GM12873 (cell line): Measurements from ENCODE around the gene NAPB.

ENCODE experiments used
- CTCF ChIP-seq: IDR thresholded peaks from 2 replicates; pipeline ENCODE4 v1.5.1; 2012; ENCODE audit warnings: low read depth, mild to moderate bottlenecking, moderate library complexity, low read length, control low read depth; ENCODE audit not compliant: insufficient read depth; ENCODE audit errors: missing control alignments

NAPB gene

DNA sequence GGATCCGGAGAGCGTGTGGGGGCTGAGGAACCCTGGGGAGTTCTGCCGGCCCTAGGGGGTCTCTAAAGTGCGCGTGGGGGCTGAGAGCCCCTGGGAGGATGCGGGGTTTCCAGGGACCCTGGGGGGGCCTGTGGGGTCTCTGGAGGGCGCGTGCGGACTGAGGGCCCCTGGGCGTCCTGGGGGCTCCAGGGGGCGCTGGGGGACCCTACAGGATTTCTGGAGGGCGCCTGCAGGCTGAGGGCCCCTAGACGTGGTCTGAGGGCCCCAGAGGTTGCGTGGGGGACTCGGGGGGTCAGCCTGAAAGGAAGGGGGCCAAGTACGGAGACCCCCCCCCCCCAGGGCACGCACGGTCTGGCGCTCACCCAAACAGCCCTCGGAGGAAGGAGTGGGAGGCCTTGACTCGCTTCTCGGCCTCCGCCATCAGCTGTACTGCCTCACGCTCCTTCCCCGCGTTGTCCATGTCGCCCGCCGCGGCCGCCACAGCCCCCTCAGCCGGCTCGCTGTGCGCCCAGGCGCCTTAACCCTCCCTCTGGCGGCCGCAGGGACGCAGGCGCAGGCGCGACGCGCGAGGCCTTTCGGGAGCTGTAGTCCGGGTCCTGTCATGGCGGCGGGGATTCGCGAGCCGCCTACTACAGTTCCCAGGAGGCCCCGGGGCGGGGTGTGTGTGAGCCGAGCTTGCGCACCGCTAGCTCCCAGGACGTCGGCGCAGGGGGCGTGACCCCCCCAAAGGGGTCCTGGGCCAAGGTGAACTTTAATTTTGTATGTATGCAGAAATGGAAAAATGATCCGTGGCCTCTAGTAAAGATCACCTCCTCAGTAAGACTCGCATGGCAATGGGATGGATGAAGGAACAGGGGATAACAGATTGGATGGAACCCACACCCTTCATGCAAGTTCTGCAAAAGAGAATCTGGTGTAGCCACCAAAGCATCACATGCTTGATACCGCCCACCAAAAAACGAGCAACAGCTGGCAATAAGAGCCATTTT lies at the start of gene NAPB:
TSS of gene NAPB (minus strand) at position 546 of the 989 bp plus-strand sequence. CDS start at position 460, 86 bp downstream.
- TF ChIP-seq CTCF: peak; percentile 33

GRCh38 chr20:23461180-23461579 lies 39.9 kb upstream of the NAPB start:
- no peak for TF ChIP-seq CTCF

DNA sequence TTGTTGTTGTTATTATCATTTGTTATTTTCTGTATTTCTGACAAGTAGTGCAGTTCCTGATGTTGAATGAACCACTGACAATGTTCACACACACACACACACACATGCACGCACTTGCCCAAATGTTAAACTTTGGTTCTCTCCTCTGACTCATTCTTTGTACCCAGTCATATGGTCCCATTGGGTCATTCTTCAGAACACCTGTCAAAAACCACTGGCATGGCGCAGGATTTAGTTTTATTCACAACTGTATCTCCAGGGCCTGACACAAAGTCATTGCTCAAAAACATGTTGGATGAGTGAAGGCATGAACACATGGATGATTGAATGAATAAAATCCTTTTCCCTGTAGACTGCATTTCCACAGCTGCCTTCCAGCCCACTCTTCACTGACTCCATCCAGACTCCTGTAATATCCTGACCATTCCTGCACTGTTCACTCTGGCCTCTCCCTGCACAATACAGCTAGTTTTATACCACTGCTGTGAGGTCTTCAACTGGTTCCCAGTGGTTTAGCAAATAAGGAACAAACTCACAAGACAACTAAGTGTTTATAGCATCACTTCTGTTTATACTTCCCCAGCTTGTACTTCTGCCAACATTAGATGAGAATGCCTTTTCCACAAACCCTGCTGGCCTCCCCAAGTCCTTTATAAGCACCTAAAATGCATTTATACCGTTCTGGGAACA lies 38.3 kb upstream of the NAPB start:
- TF ChIP-seq CTCF: no peak

DNA sequence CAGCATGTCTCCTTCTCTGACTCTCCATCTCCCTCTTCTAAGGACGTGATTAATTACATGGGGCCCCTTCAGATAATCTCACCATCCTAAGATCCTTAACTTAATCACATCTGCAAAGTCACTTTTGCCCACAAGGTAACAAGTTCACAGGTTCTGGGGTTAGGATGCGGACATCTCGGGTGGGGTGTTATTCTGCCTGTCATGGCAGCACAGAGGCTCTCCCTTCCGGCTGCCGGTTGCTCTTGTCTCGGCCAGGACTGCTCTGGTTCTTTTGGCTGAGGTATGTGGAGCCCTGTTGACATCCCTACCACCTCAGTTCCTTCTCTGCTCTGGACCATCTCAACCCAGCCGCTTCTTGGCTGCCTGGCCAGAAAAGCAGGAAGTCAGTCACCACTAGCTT lies 35.6 kb upstream of the NAPB start:
- TF ChIP-seq CTCF: no peak

GRCh38 chr20:23456409-23456808 lies 35.1 kb upstream of the NAPB start:
- TF ChIP-seq CTCF: no peak

DNA sequence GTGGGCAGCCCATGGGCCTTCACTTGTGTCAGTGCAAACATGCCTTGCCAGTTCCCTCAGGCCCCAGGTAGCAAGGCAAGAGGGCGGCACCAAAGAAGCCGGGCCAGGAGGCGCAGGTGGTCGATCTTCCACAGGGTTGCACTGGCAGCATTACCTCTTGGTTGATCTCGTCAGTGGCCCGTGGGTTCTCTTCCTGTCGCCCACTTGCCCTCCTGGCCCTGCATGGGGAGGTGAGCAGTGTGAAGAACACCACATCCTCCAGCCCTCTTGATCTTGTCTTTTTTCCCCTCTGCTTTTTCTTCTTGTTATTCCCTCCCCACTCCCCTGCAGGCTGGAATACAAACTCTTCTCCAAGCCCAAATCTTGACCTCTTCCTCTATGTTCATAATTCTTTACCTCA lies 34.4 kb upstream of the NAPB start:
- no peak for TF ChIP-seq CTCF

DNA sequence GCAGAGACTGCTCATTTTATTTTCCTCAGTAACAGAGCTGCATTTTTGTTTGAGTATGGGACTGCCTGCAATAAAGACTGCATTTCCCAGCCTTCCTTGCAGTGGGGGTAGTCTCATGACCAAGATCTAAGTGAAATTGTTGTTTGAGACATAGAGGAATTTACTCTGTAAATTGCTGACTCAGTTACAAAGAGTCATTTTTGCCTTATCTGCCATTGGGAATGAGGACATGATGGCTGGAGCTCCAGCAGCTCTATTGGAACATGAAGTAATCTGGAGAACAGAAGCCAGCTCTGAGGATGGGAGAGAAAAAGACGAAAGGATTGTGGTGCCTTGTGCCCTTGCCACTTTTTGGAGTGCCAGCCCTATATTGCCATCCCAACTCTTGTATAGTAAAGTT lies 33.5 kb upstream of the NAPB start:
- TF ChIP-seq CTCF: no peak
